SU-DHL-6 (cell line): ENCODE results near the gene GSK3A.
"Not testable (repeated sequence)": the region's sequence is repeated elsewhere in the genome, so short reads cannot be mapped to it uniquely, and the experiment has no call there.

Experiments
- H2AFZ ChIP-seq: fragments of 200-600 bp; sonication (generic); 2 replicates; pipeline ENCODE4 v1.6.1; 2014; ENCODE audit warnings: low read depth, mild to moderate bottlenecking, moderate library complexity, mixed read lengths, antibody characterized with exemption, low read length; ENCODE audit not compliant: severe bottlenecking
- H3F3A ChIP-seq: fragments of 200-600 bp; shearing (Covaris generic); 2 replicates; pipeline ENCODE4 v1.6.0; 2016; ENCODE audit warnings: antibody characterized with exemption, mild to moderate bottlenecking; ENCODE audit not compliant: insufficient read depth
- H3K27ac ChIP-seq: fragments of 200-600 bp; sonication (generic); 2 replicates; pipeline ENCODE4 v1.5.1; 2016; ENCODE audit warnings: low read depth, mild to moderate bottlenecking, low read length, moderate library complexity, mixed read lengths
- H3K27me3 ChIP-seq: fragments of 200-600 bp; sonication (generic), shearing (Covaris generic); 2 replicates; pipeline ENCODE4 v1.6.0; 2014; ENCODE audit warnings: mild to moderate bottlenecking, low read length
- H3K36me3 ChIP-seq: fragments of 200-600 bp; sonication (generic); 2 replicates; pipeline ENCODE4 v1.6.1; 2014; ENCODE audit warnings: mild to moderate bottlenecking, low read length, mixed read lengths
- H3K4me2 ChIP-seq: fragments of 300-600, 200-600 bp; shearing (Covaris generic), sonication (generic); 2 replicates; pipeline ENCODE4 v1.6.0; 2014; ENCODE audit warnings: low read length, low read depth, mild to moderate bottlenecking; ENCODE audit not compliant: poor library complexity, severe bottlenecking
- H3K4me3 ChIP-seq: fragments of 200-600 bp; sonication (generic); 2 replicates; pipeline ENCODE4 v1.5.1; 2014; ENCODE audit warnings: antibody characterized with exemption, low read length, mild to moderate bottlenecking, mixed read lengths; ENCODE audit not compliant: insufficient read depth, poor library complexity, severe bottlenecking
- H3K79me2 ChIP-seq: fragments of 200-600 bp; sonication (generic); 2 replicates; pipeline ENCODE4 v1.6.1; 2014; ENCODE audit warnings: mild to moderate bottlenecking, low read length, moderate library complexity; ENCODE audit not compliant: insufficient read depth
- H3K9ac ChIP-seq: fragments of 200-600 bp; sonication (generic); 2 replicates; pipeline ENCODE4 v1.7.0; 2014; ENCODE audit warnings: mild to moderate bottlenecking, low read length
- H3K9me2 ChIP-seq: fragments of 200-600 bp; sonication (generic); replicated peaks from 2 replicates; pipeline ENCODE4 v1.6.1; 2014; ENCODE audit warnings: low read length; ENCODE audit not compliant: insufficient read depth
- H3K9me3 ChIP-seq: fragments of 200-600 bp; sonication (generic); 2 replicates; pipeline ENCODE4 v1.6.1; 2014; ENCODE audit warnings: low read length, mixed read lengths; ENCODE audit not compliant: insufficient read depth
- H4K20me1 ChIP-seq: fragments of 200-600 bp; sonication (generic); 2 replicates; pipeline ENCODE4 v1.6.1; 2014; ENCODE audit warnings: low read depth, mild to moderate bottlenecking, antibody characterized with exemption, low read length, moderate library complexity, mixed read lengths
- CTCF ChIP-seq: fragments of 200-600 bp; sonication (generic); IDR thresholded peaks from one replicate; pipeline ENCODE4 v1.5.1; 2017; ENCODE audit warnings: antibody characterized with exemption, mild to moderate bottlenecking, low read length, moderate library complexity; ENCODE audit not compliant: insufficient read depth, poor library complexity, severe bottlenecking
- EZH2phosphoT487 ChIP-seq: fragments of 200-600 bp; sonication (generic), shearing (Covaris generic); conservative IDR thresholded peaks from 2 replicates; pipeline ENCODE4 v1.6.1; 2018; ENCODE audit warnings: mild to moderate bottlenecking, antibody characterized with exemption, low read length, moderate library complexity, mixed read lengths

GSK3A gene

GRCh38 chr19:42261763-42262162 lies 19.4 kb upstream of the GSK3A start:
- H4K20me1 ChIP-seq, result no peaks in the 10 kb centered on the region
- no peak overlapping the region for H3K27ac ChIP-seq
- H2AFZ ChIP-seq, result no peak overlapping the region
- no peaks in the 10 kb centered on the region for H3K9me3 ChIP-seq
- H3K4me2 ChIP-seq, result no peak overlapping the region
- TF ChIP-seq EZH2phosphoT487, result no peak
- no peak for TF ChIP-seq CTCF
- H3K79me2 ChIP-seq, result no peaks in the 10 kb centered on the region
- H3K36me3 ChIP-seq, result no peaks in the 10 kb centered on the region
- H3K4me3 ChIP-seq, result no peak overlapping the region
- H3K27me3 ChIP-seq, result no peaks in the 10 kb centered on the region
- H3K9me2 ChIP-seq, result no peaks in the 10 kb centered on the region
- no peaks in the 10 kb centered on the region for H3F3A ChIP-seq
- no peak overlapping the region for H3K9ac ChIP-seq

GRCh38 chr19:42257842-42258241 lies 15.4 kb upstream of the GSK3A start:
- not testable (repeated sequence) for H3K27me3 ChIP-seq, H3K9me3 ChIP-seq, H3K4me3 ChIP-seq, H3K4me2 ChIP-seq, H3K9me2 ChIP-seq, H4K20me1 ChIP-seq, H3K36me3 ChIP-seq, H2AFZ ChIP-seq, H3K27ac ChIP-seq, H3K79me2 ChIP-seq, H3F3A ChIP-seq, H3K9ac ChIP-seq

- Histone ChIP-seq H3K27me3 (no peaks in the 10 kb centered on the region), H3K4me3 (peak overlapping the region; percentile 96), H3K4me2 (peak overlapping the region; percentile 90), H3K27ac (no peak overlapping the region), H3K9ac (peak overlapping the region; percentile 98), H4K20me1 (no peaks in the 10 kb centered on the region), H3K36me3 (no peaks in the 10 kb centered on the region), H3K9me2 (no peaks in the 10 kb centered on the region), H3F3A (peaks cover 11% of the 10 kb centered on the region; the same call in 1 of the 2 replicates), H3K9me3 (no peaks in the 10 kb centered on the region), H3K79me2 (peaks cover 15% of the 10 kb centered on the region; the same call in 1 of the 2 replicates), H2AFZ (peak overlapping the region; percentile 45)
- TF ChIP-seq CTCF (no peak), EZH2phosphoT487 (no peak)
Measured at GRCh38 chr19:42255766-42256745, 13.7 kb upstream of the GSK3A start.
